Measurements from ENCODE around the gene DLGAP1. TPM values are rescaled to one million over a fixed set of nuclear protein-coding genes. Genes with fewer than 3 reads are reported as not detected.

DLGAP1 gene
- total and polyA plus RNA-seq, 2 of the 8 experiments (the other 6 are each of a cell fraction or from before 2014, with no cell fraction given) = 11.8 to 16.9 TPM

GRCh38 chr18:3448838-3449511 is 1006.1 kb downstream of the DLGAP1 start (continued):
- peak; percentile 79 to 82; a peak in 3 of 4 replicates for TF ChIP-seq SIN3A (conservative IDR thresholded peaks at IDR 0.05 in 1 of 2, IDR thresholded peaks at IDR 0.05 in 1 of 2; ENCODE audit: low read depth in 1 of 2, low read length in 2 of 2)
- TF ChIP-seq ATF2 (IDR thresholded peaks at IDR 0.05; ENCODE audit: low read length) = no peak
- TF ChIP-seq TAF7 (optimal IDR thresholded peaks at IDR 0.05; ENCODE audit: borderline replicate concordance, low read depth, low read length) = peak; percentile 37
